Measurements from ENCODE around the gene GNAI3. TPM values are rescaled to one million over a fixed set of nuclear protein-coding genes. Genes with fewer than 3 reads are reported as not detected.

GNAI3 gene
- total and polyA plus RNA-seq, 2 of the 8 experiments (the other 6 are each of a cell fraction or from before 2014, with no cell fraction given) = 4.0 to 9.8 TPM

- Histone ChIP-seq H3K79me1 (ENCODE audit: low read depth, low read length) (no peaks in the 10 kb centered on the region), H2BK12ac (ENCODE audit: low read depth, low read length) (no peak overlapping the region), H3K9ac (replicated peaks in 1 of 4; ENCODE audit: extremely low read depth in 1 of 4, low read depth in 3 of 4, low read length in 3 of 4) (no peak overlapping the region), H4K20me1 (replicated peaks in 1 of 2; ENCODE audit: control insufficient read depth in 1 of 2, insufficient read depth in 2 of 2, low read length in 2 of 2) (no peaks in the 10 kb centered on the region), H3K23me2 (ENCODE audit: low read depth, low read length) (no peaks in the 10 kb centered on the region), H2AK5ac (ENCODE audit: low read depth, low read length) (no peak overlapping the region), H3K27me3 (replicated peaks in 1 of 4; ENCODE audit: control insufficient read depth in 3 of 4, extremely low read depth in 1 of 4, insufficient read depth in 3 of 4, low read length in 3 of 4) (0 out of 7 replicates have a peak, but pooled peaks cover 0 to 2% (median 0%) of the 10 kb centered on the region in 4 experiments), H3K4me1 (replicated peaks in 1 of 4; ENCODE audit: control insufficient read depth in 3 of 4, insufficient read depth in 4 of 4, low read length in 3 of 4) (no peaks in the 10 kb centered on the region), H3K9me3 (ENCODE audit: insufficient read depth in 2 of 2, low read depth in 1 of 2, low read length in 1 of 2) (no peaks in the 10 kb centered on the region), H3K4me2 (ENCODE audit: insufficient read depth in 1 of 2, low read depth in 2 of 2, low read length in 2 of 2) (no peak overlapping the region), H3K36me3 (ENCODE audit: control insufficient read depth in 2 of 4, insufficient read depth in 4 of 4, low read length in 3 of 4) (no peaks in the 10 kb centered on the region), H3K56ac (replicated peaks; ENCODE audit: insufficient read length, low read depth, low read length) (no peak overlapping the region), H4K8ac (ENCODE audit: extremely low read depth, insufficient read depth, low read length) (no peak overlapping the region), H2AFZ (ENCODE audit: low read length) (no peak overlapping the region), H3K14ac (ENCODE audit: insufficient read length) (no peak overlapping the region), H2BK20ac (ENCODE audit: low read length) (no peak overlapping the region), H3K18ac (ENCODE audit: extremely low read depth, low read length) (no peak overlapping the region), H4K91ac (replicated peaks; ENCODE audit: insufficient read length, low read length) (no peak overlapping the region), H2BK15ac (ENCODE audit: low read length) (no peak overlapping the region), H3K27ac (ENCODE audit: low read depth, low read length) (no peak overlapping the region), H4K5ac (ENCODE audit: insufficient read length, low read depth, low read length) (no peak overlapping the region), H2BK120ac (replicated peaks; ENCODE audit: low read depth, low read length) (no peak overlapping the region), H3K79me2 (ENCODE audit: control insufficient read depth in 1 of 2, insufficient read depth in 2 of 2, low read length in 2 of 2) (no peaks in the 10 kb centered on the region), H3K4ac (replicated peaks; ENCODE audit: insufficient read length, low read depth, low read length) (no peak overlapping the region), H3K4me3 (ENCODE audit: extremely low read depth in 1 of 4, insufficient read depth in 2 of 4, low read depth in 3 of 4, low read length in 4 of 4) (no peak overlapping the region), H3K23ac (ENCODE audit: insufficient read length) (no peak overlapping the region), H2BK5ac (ENCODE audit: low read depth, low read length) (no peak overlapping the region)
- no peak for DNase-seq (ENCODE audit: low read depth in 1 of 2, low spot score in 2 of 2)
- no peak for FAIRE-seq
- TF ChIP-seq RBBP5 (IDR thresholded peaks at IDR 0.05; ENCODE audit: borderline replicate concordance, low read depth, low read length) (no peak), KDM5A (IDR thresholded peaks at IDR 0.05; ENCODE audit: low read length) (no peak), HDAC2 (IDR thresholded peaks at IDR 0.05; ENCODE audit: borderline replicate concordance in 1 of 2, low read depth in 2 of 2, low read length in 2 of 2) (no peak), SIX5 (IDR thresholded peaks at IDR 0.05; ENCODE audit: low read depth, low read length) (no peak), TBP (IDR thresholded peaks at IDR 0.05; ENCODE audit: low read depth, low read length) (no peak), SIN3A (conservative IDR thresholded peaks at IDR 0.05 in 1 of 2, IDR thresholded peaks at IDR 0.05 in 1 of 2; ENCODE audit: low read depth in 1 of 2, low read length in 2 of 2) (no peak)
- 95% methylated on average over 7 of the region's 7 CpGs; no CpG with 5 or more reads in 1 of the 2 experiments for WGBS, 2 experiments (ENCODE audit: extremely low coverage in 1 of 2, insufficient coverage in 1 of 2, insufficient read length in 1 of 2, insufficient replicate concordance in 2 of 2, low coverage in 1 of 2, low lambda C conversion rate in 2 of 2, missing lambda C conversion rate in 1 of 2)
- ChIA-PET POLR2A (ENCODE audit: partially characterized antibody) (interaction anchor here (1.7 kb wide), 1 partner anchor 61 kb away, joined by 3 read pairs; no protein-coding TSS in a partner anchor), CTCF (ENCODE audit: partially characterized antibody) (interaction anchor here (0.8 to 26.3 kb wide), 4 partner anchors 9 to 196 kb away, joined by 3 to 1755 read pairs (median 19); partner anchors contain the start of genes AMIGO1, ATXN7L2 and CYB561D1)
Observed at GRCh38 chr1:109522026-109522425, 26.4 kb upstream of the GNAI3 start.

Measured in H1 (cell line).